GM23248 (cell line): ENCODE measurements around the gene EXOSC2. TPM values are rescaled to one million over a fixed set of nuclear protein-coding genes. Genes with fewer than 3 reads are reported as not detected.

ENCODE experiments used
- DNase-seq: peaks from one replicate; pipeline ENCODE4 v3.0.0-alpha.2; 2015
- H2AFZ ChIP-seq: fragments of 200-600 bp; sonication (generic); 2 replicates; pipeline ENCODE4 v1.6.1; 2016; ENCODE audit warnings: antibody characterized with exemption
- H3F3A ChIP-seq: fragments of 200-600 bp; sonication (generic); 2 replicates; pipeline ENCODE4 v1.6.1; 2016; ENCODE audit warnings: mild to moderate bottlenecking, antibody characterized with exemption, mixed run types; ENCODE audit not compliant: insufficient read depth
- H3K27ac ChIP-seq: fragments of 200-600 bp; sonication (generic); 2 replicates; pipeline ENCODE4 v1.5.1; 2016; ENCODE audit warnings: mild to moderate bottlenecking
- H3K27me3 ChIP-seq: fragments of 200-600 bp; sonication (generic); replicated peaks from 2 replicates; pipeline ENCODE4 v1.6.1; 2016; ENCODE audit warnings: mild to moderate bottlenecking; ENCODE audit not compliant: insufficient read depth
- H3K36me3 ChIP-seq: fragments of 200-600 bp; sonication (generic); 2 replicates; pipeline ENCODE4 v1.6.1; 2016; ENCODE audit warnings: low read depth, mild to moderate bottlenecking
- H3K4me1 ChIP-seq: fragments of 200-600 bp; sonication (generic); 2 replicates; pipeline ENCODE4 v1.6.1; 2016; ENCODE audit warnings: mild to moderate bottlenecking; ENCODE audit not compliant: insufficient read depth
- H3K4me2 ChIP-seq: fragments of 200-600 bp; sonication (generic); one replicate; pipeline ENCODE4 v1.6.1; 2016; ENCODE audit warnings: mild to moderate bottlenecking; ENCODE audit not compliant: unreplicated experiment
- H3K4me3 ChIP-seq: fragments of 200-600 bp; sonication (generic); 2 replicates; pipeline ENCODE4 v1.5.1; 2016; ENCODE audit warnings: mild to moderate bottlenecking
- H3K79me2 ChIP-seq: fragments of 200-600 bp; sonication (generic); 2 replicates; pipeline ENCODE4 v1.6.1; 2016; ENCODE audit warnings: mild to moderate bottlenecking; ENCODE audit not compliant: insufficient read depth
- H3K9ac ChIP-seq: fragments of 200-600 bp; sonication (generic); 2 replicates; pipeline ENCODE4 v1.6.1; 2016; ENCODE audit warnings: mild to moderate bottlenecking
- H3K9me2 ChIP-seq: fragments of 200-600 bp; sonication (generic); 2 replicates; pipeline ENCODE4 v1.6.1; 2016; ENCODE audit warnings: mixed run types, mild to moderate bottlenecking, moderate library complexity; ENCODE audit not compliant: insufficient read depth
- H3K9me3 ChIP-seq: fragments of 200-600 bp; sonication (generic); one replicate; pipeline ENCODE4 v1.6.1; 2017; ENCODE audit warnings: low read depth
- H4K20me1 ChIP-seq: fragments of 200-600 bp; sonication (generic); 2 replicates; pipeline ENCODE4 v1.6.0; 2016; ENCODE audit not compliant: insufficient read depth
- EZH2 ChIP-seq: fragments of 200-600 bp; sonication (generic); IDR thresholded peaks from 2 replicates; pipeline ENCODE4 v1.6.1; 2018; ENCODE audit warnings: antibody characterized with exemption, mild to moderate bottlenecking; ENCODE audit not compliant: insufficient read depth, poor library complexity, severe bottlenecking
- EZH2phosphoT487 ChIP-seq: fragments of 200-600 bp; sonication (generic); IDR thresholded peaks from 2 replicates; pipeline ENCODE4 v1.6.1; 2018; ENCODE audit warnings: antibody characterized with exemption, moderate library complexity, mild to moderate bottlenecking, low read depth; ENCODE audit not compliant: insufficient read depth
- WGBS, 2 experiments: methylation state at CpG; one replicate each; pipeline ENCODE4 v1.1.6; 2015 to 2017; ENCODE audit warnings: low lambda C conversion rate in 2 of 2, low coverage in 1 of 2; ENCODE audit errors: missing lambda C conversion rate in 2 of 2; 5-methylcytosine and 5-hydroxymethylcytosine counted together
- in situ Hi-C: fragments of 300-500 bp; cut with MboI; formaldehyde crosslinking; loops from 2 replicates; pipeline ENCODE4 v1.15.0; 2020
- polyA plus RNA-seq: library from polyadenylated mRNA; unstranded; fragments of >200 nt; fragmentation: Nextera tagmentation; extraction: Ambion mirVana; gene quantifications from 2 replicates; pipeline ENCODE4 v1.2.1, GENCODE V29; 2016
- total RNA-seq: library from RNA; depleted of rRNA; stranded (reverse); fragments of >200 nt; shearing (Covaris generic); gene quantifications from 2 replicates; pipeline ENCODE4 v1.2.3, GENCODE V29; 2014

Gene EXOSC2
- total and polyA plus RNA-seq, 2 experiments from 2014 or later, result 17.2 to 21.6 TPM

DNA sequence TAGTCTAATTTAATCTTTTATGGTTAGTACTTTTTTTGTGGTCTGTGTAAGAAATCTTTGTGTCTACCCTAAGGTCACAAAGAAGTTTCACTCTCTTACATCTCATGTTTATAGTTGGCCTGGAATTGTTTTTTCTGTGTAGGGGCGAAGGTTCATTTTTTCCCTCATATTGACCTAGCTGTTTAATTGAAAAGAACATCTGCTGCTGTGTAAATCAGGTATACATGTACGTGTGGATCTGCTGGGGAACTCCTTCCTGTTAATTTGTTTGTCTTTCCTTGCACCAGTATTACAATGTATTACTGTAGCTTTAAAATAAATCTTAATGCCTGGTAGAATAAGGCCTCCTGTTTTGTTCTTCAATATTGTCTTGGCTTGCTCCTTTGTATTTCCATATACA is 37.8 kb downstream of the EXOSC2 start:
- H3K4me1 ChIP-seq, result peaks cover 22% of the 10 kb centered on the region
- H3K27me3 ChIP-seq, result no peaks in the 10 kb centered on the region
- 96 to 97% methylated on average over 2 of the region's 2 CpGs for WGBS, 2 experiments
- no peak overlapping the region for H3K4me3 ChIP-seq
- peaks cover 29% of the 10 kb centered on the region for H3F3A ChIP-seq
- no peaks in the 10 kb centered on the region for H4K20me1 ChIP-seq
- no peak for TF ChIP-seq EZH2phosphoT487
- no peak for TF ChIP-seq EZH2
- DNase-seq, result no peak
- H3K9ac ChIP-seq, result no peak overlapping the region
- H3K4me2 ChIP-seq, result no peak overlapping the region
- H3K27ac ChIP-seq, result no peak overlapping the region
- no peaks in the 10 kb centered on the region for H3K9me3 ChIP-seq
- no peaks in the 10 kb centered on the region for H3K36me3 ChIP-seq
- peaks cover 92% of the 10 kb centered on the region for H3K79me2 ChIP-seq
- in situ Hi-C loops, result no loop called here
- H3K9me2 ChIP-seq, result no peaks in the 10 kb centered on the region
- H2AFZ ChIP-seq, result no peak overlapping the region

DNA sequence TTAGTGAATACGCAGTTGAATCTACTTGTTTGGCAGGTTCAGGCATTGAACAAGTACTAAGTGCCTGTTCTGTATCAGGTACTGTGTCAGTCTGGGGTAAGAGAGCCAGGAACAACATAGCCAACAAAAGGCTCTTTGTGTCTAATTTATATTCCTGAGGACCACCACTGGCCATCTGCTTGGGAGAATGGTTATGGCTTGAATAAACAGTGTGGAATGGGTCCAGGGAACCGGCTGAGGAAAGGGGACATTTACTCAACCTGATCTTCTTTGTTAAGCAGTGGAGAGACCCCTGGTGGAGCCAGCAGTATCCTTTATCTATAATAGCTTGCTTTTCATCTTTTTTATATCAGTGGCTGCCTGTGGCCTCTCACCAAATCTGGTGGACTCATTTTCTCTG is 38.6 kb downstream of the EXOSC2 start:
- H3K9ac ChIP-seq, result no peak overlapping the region
- H3K27me3 ChIP-seq, result no peaks in the 10 kb centered on the region
- TF ChIP-seq EZH2 (no peak), EZH2phosphoT487 (no peak)
- WGBS, 2 experiments, result 59% methylated on average over 2 of the region's 2 CpGs
- H3K4me1 ChIP-seq, result peaks cover 22% of the 10 kb centered on the region
- in situ Hi-C loops, result no loop called here
- no peak overlapping the region for H3K27ac ChIP-seq
- H3K4me2 ChIP-seq, result no peak overlapping the region
- H4K20me1 ChIP-seq, result no peaks in the 10 kb centered on the region
- peaks cover 29% of the 10 kb centered on the region for H3F3A ChIP-seq
- H3K4me3 ChIP-seq, result no peak overlapping the region
- H3K36me3 ChIP-seq, result no peaks in the 10 kb centered on the region
- peaks cover 91% of the 10 kb centered on the region for H3K79me2 ChIP-seq
- no peaks in the 10 kb centered on the region for H3K9me3 ChIP-seq
- H3K9me2 ChIP-seq, result no peaks in the 10 kb centered on the region
- no peak overlapping the region for H2AFZ ChIP-seq
- DNase-seq, result peak; percentile 2

DNA sequence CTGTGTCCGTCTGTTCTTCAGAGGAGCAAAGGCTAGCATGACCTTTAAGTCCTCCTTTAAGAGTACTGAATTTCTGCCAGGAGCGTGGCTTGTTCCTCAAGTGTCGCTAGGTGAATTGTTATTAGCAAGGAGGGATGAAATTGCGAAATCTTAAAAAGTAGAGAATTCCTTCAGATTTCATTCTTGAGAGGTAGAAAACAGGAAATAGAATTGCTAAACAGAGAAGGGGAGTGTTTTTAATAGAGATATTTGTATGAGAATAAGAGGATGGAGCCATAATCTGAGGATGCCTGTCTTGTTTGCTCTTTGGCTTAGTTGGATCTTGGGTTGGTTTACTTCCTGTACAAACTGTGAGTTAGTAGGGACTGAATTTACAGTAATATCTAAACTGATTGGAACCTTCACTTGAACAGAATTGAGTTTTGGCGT is 39.2 kb downstream of the EXOSC2 start:
- DNase-seq, result no peak
- in situ Hi-C loops, result no loop called here
- TF ChIP-seq EZH2phosphoT487, result no peak
- TF ChIP-seq EZH2, result no peak

DNA sequence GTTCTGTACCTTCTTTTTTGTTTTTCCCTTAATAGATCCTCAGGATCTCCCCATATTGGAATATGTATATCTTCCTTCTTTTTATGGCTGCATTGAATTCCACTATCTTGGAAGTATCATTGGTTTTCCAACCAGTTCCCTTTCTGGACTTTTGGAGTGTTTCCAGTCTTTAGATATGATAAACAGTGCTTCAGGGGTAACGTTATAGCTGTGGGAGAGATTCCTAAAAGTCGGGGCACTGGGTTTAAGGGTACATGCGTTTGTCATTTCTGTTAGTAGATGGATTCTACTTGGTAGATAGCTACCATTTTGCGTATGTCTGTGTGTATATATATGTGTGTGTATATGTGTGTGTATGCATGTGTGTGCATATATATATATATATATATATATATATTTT is 42.0 kb downstream of the EXOSC2 start:
- in situ Hi-C loops, result no loop called here

More for the DNA sequence above, 39.2 kb downstream of the EXOSC2 start:
- Histone ChIP-seq H3K27ac (no peak overlapping the region), H3K4me2 (no peak overlapping the region), H3K4me3 (no peak overlapping the region), H3K36me3 (no peaks in the 10 kb centered on the region), H3K27me3 (no peaks in the 10 kb centered on the region), H3K79me2 (peaks cover 91% of the 10 kb centered on the region), H4K20me1 (no peaks in the 10 kb centered on the region), H3K9ac (no peak overlapping the region), H2AFZ (no peak overlapping the region), H3K9me2 (no peaks in the 10 kb centered on the region), H3K4me1 (peaks cover 22% of the 10 kb centered on the region), H3K9me3 (no peaks in the 10 kb centered on the region), H3F3A (peaks cover 26% of the 10 kb centered on the region)
- 94% methylated on average over 5 of the region's 5 CpGs for WGBS, 2 experiments

DNA sequence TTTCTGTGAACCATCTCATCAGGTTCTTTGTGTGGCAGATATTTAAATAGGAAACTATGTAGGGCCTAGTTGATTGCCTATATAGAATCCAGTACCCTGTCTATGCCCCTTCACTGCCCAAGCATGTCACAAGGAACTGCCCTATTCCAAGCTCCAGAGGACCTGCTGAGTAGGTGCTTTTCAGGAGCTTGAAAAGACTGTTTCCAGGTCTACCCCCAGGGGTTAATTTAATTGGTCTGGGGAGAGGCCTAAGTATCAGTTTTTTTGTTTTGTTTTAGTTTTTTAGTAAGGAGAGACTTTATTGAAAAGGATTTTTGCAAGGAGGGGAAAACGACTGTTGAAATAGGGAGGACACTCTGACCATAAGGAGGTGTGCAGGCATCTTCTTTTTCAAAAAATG is 43.3 kb downstream of the EXOSC2 start:
- peaks cover 95% of the 10 kb centered on the region for H3K79me2 ChIP-seq

More for the DNA sequence above, 42.0 kb downstream of the EXOSC2 start:
- Histone ChIP-seq H3K4me3 (no peak overlapping the region), H2AFZ (no peak overlapping the region), H3F3A (peaks cover 10% of the 10 kb centered on the region; the same call in 1 of the 2 replicates), H3K4me2 (no peak overlapping the region), H3K9ac (no peak overlapping the region), H3K79me2 (peaks cover 96% of the 10 kb centered on the region), H3K4me1 (peaks cover 10% of the 10 kb centered on the region; the same call in 1 of the 2 replicates), H3K9me2 (no peaks in the 10 kb centered on the region), H3K27me3 (no peaks in the 10 kb centered on the region), H4K20me1 (no peaks in the 10 kb centered on the region), H3K27ac (no peak overlapping the region), H3K9me3 (no peaks in the 10 kb centered on the region), H3K36me3 (no peaks in the 10 kb centered on the region)
- DNase-seq, result no peak
- TF ChIP-seq EZH2 (no peak), EZH2phosphoT487 (no peak)
- WGBS, 2 experiments, result 81 to 85% methylated on average over 4 of the region's 4 CpGs

More for the DNA sequence above, 43.3 kb downstream of the EXOSC2 start:
- Histone ChIP-seq H3K27ac (no peak overlapping the region), H3K36me3 (no peaks in the 10 kb centered on the region), H3K4me1 (peaks cover 10% of the 10 kb centered on the region; the same call in 1 of the 2 replicates), H3K9me3 (no peaks in the 10 kb centered on the region), H4K20me1 (no peaks in the 10 kb centered on the region), H3K4me2 (no peak overlapping the region), H3F3A (peaks cover 10% of the 10 kb centered on the region; the same call in 1 of the 2 replicates), H2AFZ (no peak overlapping the region), H3K9ac (no peak overlapping the region), H3K27me3 (no peaks in the 10 kb centered on the region), H3K9me2 (no peaks in the 10 kb centered on the region), H3K4me3 (no peak overlapping the region)
- no peak for DNase-seq
- in situ Hi-C loops, result no loop called here
- no peak for TF ChIP-seq EZH2phosphoT487
- TF ChIP-seq EZH2, result no peak
- 97 to 100% methylated on average over 1 of the region's 1 CpG for WGBS, 2 experiments
